Measurements from ENCODE around the gene LYPD1. TPM values are rescaled to one million over a fixed set of nuclear protein-coding genes. Genes with fewer than 3 reads are reported as not detected.

The LYPD1 gene
- total RNA-seq, 1 experiment from 2014 or later: 0.21 TPM

- Histone ChIP-seq H3K9me3 (ENCODE audit: control insufficient read depth, insufficient read depth, low read depth, low read length) (no peaks in the 10 kb centered on the region), H3K4me3 (ENCODE audit: low read depth in 2 of 2, low read length in 2 of 2) (no peak overlapping the region), H3K36me3 (ENCODE audit: control insufficient read depth, insufficient read depth, low read length) (no peaks in the 10 kb centered on the region), H3K4me1 (ENCODE audit: control insufficient read depth, insufficient read depth, low read length) (no peaks in the 10 kb centered on the region), H3K27ac (ENCODE audit: low read length) (no peak overlapping the region), H3K27me3 (ENCODE audit: control insufficient read depth, insufficient read depth, low read length) (no peaks in the 10 kb centered on the region)
- in situ Hi-C loops (cut with HindIII; ENCODE audit: low pct_unique_long_range_greater_than_20kb, low sequenced_read_pairs): no loop called here
- intact Hi-C loops (cut with micrococcal nuclease; ENCODE audit: unreplicated experiment): no loop called here
- TF ChIP-seq SIN3A (IDR thresholded peaks at IDR 0.05; ENCODE audit: borderline replicate concordance, insufficient read depth, low read depth, low read length) (no peak), REST (IDR thresholded peaks at IDR 0.05; ENCODE audit: insufficient read depth in 1 of 2, low read depth in 2 of 2, low read length in 1 of 2) (no peak), TCF7L2 (IDR thresholded peaks at IDR 0.05; ENCODE audit: low read depth, low read length) (no peak), CTCF (IDR thresholded peaks at IDR 0.05) (no peak), POLR2AphosphoS5 (IDR thresholded peaks at IDR 0.05; ENCODE audit: low read depth, low read length) (no peak)
- no TSS peak for BruUV-seq (replicated peaks)
- POLR2A ChIA-PET: no interaction called here
- DNase-seq (ENCODE audit: low read depth, low spot score): no peak
- CTCF ChIA-PET: no interaction called here
- ATAC-seq: no peak
Observed at GRCh38 chr2:132607426-132608090, 62.4 kb downstream of the LYPD1 start.

- POLR2A ChIA-PET: no interaction called here
Observed at GRCh38 chr2:132606649-132607048, 63.4 kb downstream of the LYPD1 start.

More at GRCh38 chr2:132606649-132607048, 63.4 kb downstream of the LYPD1 start:
- Histone ChIP-seq H3K4me3 (ENCODE audit: low read depth in 2 of 2, low read length in 2 of 2) (no peak overlapping the region), H3K36me3 (ENCODE audit: control insufficient read depth, insufficient read depth, low read length) (no peaks in the 10 kb centered on the region), H3K9me3 (ENCODE audit: control insufficient read depth, insufficient read depth, low read depth, low read length) (no peaks in the 10 kb centered on the region), H3K27ac (ENCODE audit: low read length) (no peak overlapping the region), H3K27me3 (ENCODE audit: control insufficient read depth, insufficient read depth, low read length) (no peaks in the 10 kb centered on the region), H3K4me1 (ENCODE audit: control insufficient read depth, insufficient read depth, low read length) (no peaks in the 10 kb centered on the region)
- DNase-seq (ENCODE audit: low read depth, low spot score): no peak
- intact Hi-C loops (cut with micrococcal nuclease; ENCODE audit: unreplicated experiment) (no loop called here), in situ Hi-C loops (cut with HindIII; ENCODE audit: low pct_unique_long_range_greater_than_20kb, low sequenced_read_pairs) (no loop called here)
- BruUV-seq (replicated peaks): no TSS peak
- no peak for TF ChIP-seq POLR2AphosphoS5 (IDR thresholded peaks at IDR 0.05; ENCODE audit: low read depth, low read length)
- CTCF ChIA-PET: no interaction called here
- no peak for ATAC-seq

Measured in Panc1 (cell line).